ENCODE data around the gene POLL. TPM values are rescaled to one million over a fixed set of nuclear protein-coding genes. Genes with fewer than 3 reads are reported as not detected.

POLL gene
- total and polyA plus RNA-seq, 2 of the 4 experiments (the other 2 are of a cell fraction): 6.3 to 23.7 TPM

- H3K4me1 ChIP-seq (ENCODE audit: control insufficient read depth, insufficient read depth, low read length): no peaks in the 10 kb centered on the region
- no peak overlapping the region for H4K91ac ChIP-seq (ENCODE audit: insufficient read depth, low read depth, low read length)
- in situ Hi-C loops (cut with MboI; ENCODE audit: low sequenced_read_pairs) (no loop called here), dilution Hi-C loops (cut with HindIII; ENCODE audit: low sequenced_read_pairs, unreplicated experiment) (no loop called here), intact Hi-C loops (cut with micrococcal nuclease) (no loop called here)
- no peak overlapping the region for H2BK120ac ChIP-seq (ENCODE audit: low read depth, low read length)
- no peak overlapping the region for H3K4me2 ChIP-seq (ENCODE audit: low read depth, low read length)
- no peaks in the 10 kb centered on the region for H3K9me3 ChIP-seq (ENCODE audit: control insufficient read depth, insufficient read depth, low read length)
- BruUV-seq (replicated peaks): no TSS peak
- TF ChIP-seq RAD21 (IDR thresholded peaks at IDR 0.05; ENCODE audit: low read length) (no peak), BHLHE40 (IDR thresholded peaks at IDR 0.05; ENCODE audit: low read depth, low read length) (no peak), FOS (IDR thresholded peaks at IDR 0.05; ENCODE audit: low read depth, low read length) (no peak), RCOR1 (IDR thresholded peaks at IDR 0.05; ENCODE audit: insufficient replicate concordance, low read length) (no peak), MXI1 (IDR thresholded peaks at IDR 0.05; ENCODE audit: borderline replicate concordance, low read depth, low read length) (no peak)
- H4K20me1 ChIP-seq (ENCODE audit: insufficient read depth, low read length): no peaks in the 10 kb centered on the region
- peak overlapping the region; percentile 16 for H2AK9ac ChIP-seq (replicated peaks; ENCODE audit: low read depth, low read length, poor library complexity)
- no peaks in the 10 kb centered on the region for H3K27me3 ChIP-seq (ENCODE audit: control insufficient read depth, insufficient read depth, low read length)
- no peak overlapping the region for H3K27ac ChIP-seq (ENCODE audit: insufficient read depth, low read length)
- H3K4me3 ChIP-seq (ENCODE audit: insufficient read depth, low read depth, low read length): no peak overlapping the region
- H3K4ac ChIP-seq (ENCODE audit: low read depth, low read length): no peak overlapping the region
- POLR2A ChIA-PET (ENCODE audit: unreplicated experiment): no interaction called here
- H3K18ac ChIP-seq (ENCODE audit: low read depth, low read length): no peak overlapping the region
- no peak for ATAC-seq (ENCODE audit: low read depth)
- H3K14ac ChIP-seq (replicated peaks; ENCODE audit: low read depth, low read length): no peak overlapping the region
- peaks cover 39% of the 10 kb centered on the region; the same call in 1 of the 2 replicates for H3K36me3 ChIP-seq (ENCODE audit: control insufficient read depth, insufficient read depth, low read length)
- no peak overlapping the region for H4K5ac ChIP-seq (ENCODE audit: low read depth, low read length)
- H3K56ac ChIP-seq (ENCODE audit: extremely low read depth, insufficient read depth, low read length): no peak overlapping the region
- no peak overlapping the region for H2BK5ac ChIP-seq (ENCODE audit: low read depth, low read length, poor library complexity, severe bottlenecking)
- no peak overlapping the region for H2BK20ac ChIP-seq (ENCODE audit: low read depth, low read length)
- no peak for DNase-seq
- no peak overlapping the region for H2BK15ac ChIP-seq (ENCODE audit: low read depth, low read length)
- peaks cover 3% of the 10 kb centered on the region; the same call in 1 of the 2 replicates for H3K9me1 ChIP-seq (ENCODE audit: insufficient read depth, low read length)
- WGBS, 2 experiments (ENCODE audit: extremely low coverage in 2 of 2, insufficient read length in 1 of 2): 95% methylated on average over 7 of the region's 13 CpGs; no CpG with 5 or more reads in 1 of the 2 experiments
- 0 out of 4 replicates have a peak, but pooled peaks cover 0 to 4% of the 10 kb centered on the region in 2 experiments for H3K79me1 ChIP-seq (ENCODE audit: low read depth in 1 of 2, low read length in 2 of 2)
- H4K8ac ChIP-seq (ENCODE audit: low read depth in 2 of 2, low read length in 2 of 2): no peak overlapping the region
- no peak overlapping the region for H3K9ac ChIP-seq (ENCODE audit: low read depth, low read length)
- no peak overlapping the region for H2AFZ ChIP-seq (replicated peaks; ENCODE audit: low read length, poor library complexity)
- CTCF ChIA-PET: interaction anchor here (0.6 to 0.8 kb wide), 2 partner anchors 9 to 15 kb away, joined by 3 read pairs; partner anchors contain the start of genes DPCD and POLL
- no peak overlapping the region for H2AK5ac ChIP-seq (ENCODE audit: low read depth, low read length)
- no peak overlapping the region for H3K23ac ChIP-seq (ENCODE audit: low read depth, low read length)
Observed at GRCh38 chr10:101578803-101579515, 9.1 kb downstream of the POLL start.

All from IMR-90 (cell line).